HepG2 (cell line): Measurements from ENCODE around the gene ADORA2B.

Experiments used
- ATF2 ChIP-seq: sonication (generic); formaldehyde crosslinking; IDR thresholded peaks from 2 replicates; pipeline ENCODE4 v1.4.0; 2020; ENCODE audit warnings: missing genetic modification reagents
- BRCA1 ChIP-seq: sonication (generic); formaldehyde crosslinking; IDR thresholded peaks from 2 replicates; pipeline ENCODE4 v1.4.0; 2020; ENCODE audit warnings: missing genetic modification reagents
- EP300 ChIP-seq, 3 experiments: sonication (generic) in 1 of 3; formaldehyde crosslinking in 1 of 3; IDR thresholded peaks; 2 replicates each; pipeline versions ENCODE4 v1.5.1 to v1.6.1; 2011 to 2020; ENCODE audit warnings: low read depth in 2 of 3, low read length in 2 of 3, borderline replicate concordance in 1 of 3, improper control_type of control experiment in 1 of 3, mild to moderate bottlenecking in 1 of 3, missing genetic modification reagents in 1 of 3, moderate library complexity in 1 of 3
- FOSL1 ChIP-seq: sonication (generic); formaldehyde crosslinking; IDR thresholded peaks from 2 replicates; pipeline ENCODE4 v1.9.0; 2021; ENCODE audit warnings: missing genetic modification reagents, borderline replicate concordance
- POLR2A ChIP-seq, 2 experiments: IDR thresholded peaks; 2 replicates each; pipeline ENCODE4 v1.6.1; 2011; ENCODE audit warnings: low read depth in 2 of 2, low read length in 2 of 2, mild to moderate bottlenecking in 1 of 2, moderate library complexity in 1 of 2; ENCODE audit not compliant: insufficient read depth in 1 of 2
- RXRB ChIP-seq: IDR thresholded peaks from 2 replicates; pipeline ENCODE4 v1.6.1; 2016; ENCODE audit warnings: borderline replicate concordance, missing genetic modification reagents, missing compliant biosample characterization
- STAG1 ChIP-seq: sonication (generic); formaldehyde crosslinking; IDR thresholded peaks from 2 replicates; pipeline ENCODE4 v1.4.0; 2020; ENCODE audit warnings: missing genetic modification reagents
- ZNF224 ChIP-seq: sonication (generic); formaldehyde crosslinking; IDR thresholded peaks from 2 replicates; pipeline ENCODE4 v1.5.0; 2020; ENCODE audit warnings: mild to moderate bottlenecking, missing genetic modification reagents
- ZNF720 ChIP-seq: sonication (generic); formaldehyde crosslinking; IDR thresholded peaks from 2 replicates; pipeline ENCODE4 v1.4.0; 2020; ENCODE audit warnings: missing genetic modification reagents

- no peak for TF ChIP-seq BRCA1 (CRISPR knock-in tag)
- TF ChIP-seq ZNF224 (CRISPR knock-in tag), result no peak
- TF ChIP-seq ATF2, result no peak
- TF ChIP-seq STAG1 (CRISPR knock-in tag), result no peak
- no peak for TF ChIP-seq RXRB (CRISPR knock-in tag)
- no peak for TF ChIP-seq FOSL1 (CRISPR knock-in tag)
- no peak for TF ChIP-seq POLR2A (IDR thresholded peaks at IDR 0.05; ENCODE audit: insufficient read depth in 1 of 2, low read depth in 2 of 2, low read length in 2 of 2)
- TF ChIP-seq EP300 (IDR thresholded peaks at IDR 0.05; ENCODE audit: low read depth in 2 of 2, low read length in 2 of 2), result no peak
- TF ChIP-seq EP300 (CRISPR knock-in tag; IDR thresholded peaks at IDR 0.05; ENCODE audit: borderline replicate concordance), result no peak
- TF ChIP-seq ZNF720 (CRISPR knock-in tag), result no peak
Measured at GRCh38 chr17:15952916-15953790, 8.2 kb downstream of the ADORA2B start.
